AG04449 (cell line): ENCODE measurements around the gene MAN1A2.
"Not testable (repeated sequence)": the region's sequence is repeated elsewhere in the genome, so short reads cannot be mapped to it uniquely, and the experiment has no call there.

Experiments
- CTCF ChIA-PET: fragments of 350-600 bp; formaldehyde crosslinking; extraction: SDS; loops from one replicate; lab custom pipeline; 2021; ENCODE audit warnings: antibody characterized with exemption; lab: Yijun Ruan, JAX
- POLR2A ChIA-PET: fragments of 400-600, 350-600 bp; formaldehyde crosslinking; extraction: SDS; loops from one replicate; lab custom pipeline; 2020; ENCODE audit warnings: antibody characterized with exemption, inconsistent platforms; lab: Yijun Ruan, JAX
- DNase-seq: peaks from one replicate; pipeline ENCODE4 v3.0.0-alpha.2; 2010; ENCODE audit warnings: low read depth, low spot score
- H3K4me3 ChIP-seq: 2 replicates; pipeline ENCODE4 v1.5.1; 2011; ENCODE audit warnings: low read depth, mild to moderate bottlenecking, control low read depth, low read length
- TF ChIP-seq, protein P1 (sequence below): IDR thresholded peaks from one replicate; pipeline ENCODE4 v1.5.1; 2011; ENCODE audit warnings: mild to moderate bottlenecking, moderate library complexity, low read length, control low read depth, inconsistent platforms; ENCODE audit not compliant: insufficient read depth; ENCODE audit errors: missing control alignments

Gene MAN1A2

DNA sequence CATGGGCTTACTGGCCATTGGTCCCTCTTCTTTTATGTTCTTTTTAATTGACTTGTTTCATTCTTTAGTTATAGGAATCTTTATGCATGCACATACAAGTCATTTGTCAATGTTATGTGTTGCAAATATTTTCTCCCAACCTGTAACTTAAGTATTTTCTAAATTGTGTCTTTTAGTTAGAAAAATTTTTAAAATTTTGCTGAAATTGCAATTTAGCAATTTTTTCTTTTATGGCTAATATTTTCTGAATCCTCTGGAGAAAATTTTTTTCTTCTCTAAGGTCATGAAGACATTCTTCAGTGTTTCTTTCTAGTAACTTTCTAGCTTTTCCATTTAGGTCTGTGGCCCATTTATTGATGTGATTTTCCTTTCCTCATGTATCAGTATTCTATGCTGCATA, 189.7 kb downstream of the MAN1A2 start:
- H3K4me3 ChIP-seq: no peak overlapping the region
- ChIA-PET CTCF (interaction anchor here (0.9 to 1.6 kb wide), 4 partner anchors 22 to 339 kb away, joined by 3 to 7 read pairs (median 4); no protein-coding TSS in a partner anchor), POLR2A (no interaction called here)
- TF ChIP-seq, protein P1, sequence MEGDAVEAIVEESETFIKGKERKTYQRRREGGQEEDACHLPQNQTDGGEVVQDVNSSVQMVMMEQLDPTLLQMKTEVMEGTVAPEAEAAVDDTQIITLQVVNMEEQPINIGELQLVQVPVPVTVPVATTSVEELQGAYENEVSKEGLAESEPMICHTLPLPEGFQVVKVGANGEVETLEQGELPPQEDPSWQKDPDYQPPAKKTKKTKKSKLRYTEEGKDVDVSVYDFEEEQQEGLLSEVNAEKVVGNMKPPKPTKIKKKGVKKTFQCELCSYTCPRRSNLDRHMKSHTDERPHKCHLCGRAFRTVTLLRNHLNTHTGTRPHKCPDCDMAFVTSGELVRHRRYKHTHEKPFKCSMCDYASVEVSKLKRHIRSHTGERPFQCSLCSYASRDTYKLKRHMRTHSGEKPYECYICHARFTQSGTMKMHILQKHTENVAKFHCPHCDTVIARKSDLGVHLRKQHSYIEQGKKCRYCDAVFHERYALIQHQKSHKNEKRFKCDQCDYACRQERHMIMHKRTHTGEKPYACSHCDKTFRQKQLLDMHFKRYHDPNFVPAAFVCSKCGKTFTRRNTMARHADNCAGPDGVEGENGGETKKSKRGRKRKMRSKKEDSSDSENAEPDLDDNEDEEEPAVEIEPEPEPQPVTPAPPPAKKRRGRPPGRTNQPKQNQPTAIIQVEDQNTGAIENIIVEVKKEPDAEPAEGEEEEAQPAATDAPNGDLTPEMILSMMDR: no peak
- no peak for DNase-seq

DNA sequence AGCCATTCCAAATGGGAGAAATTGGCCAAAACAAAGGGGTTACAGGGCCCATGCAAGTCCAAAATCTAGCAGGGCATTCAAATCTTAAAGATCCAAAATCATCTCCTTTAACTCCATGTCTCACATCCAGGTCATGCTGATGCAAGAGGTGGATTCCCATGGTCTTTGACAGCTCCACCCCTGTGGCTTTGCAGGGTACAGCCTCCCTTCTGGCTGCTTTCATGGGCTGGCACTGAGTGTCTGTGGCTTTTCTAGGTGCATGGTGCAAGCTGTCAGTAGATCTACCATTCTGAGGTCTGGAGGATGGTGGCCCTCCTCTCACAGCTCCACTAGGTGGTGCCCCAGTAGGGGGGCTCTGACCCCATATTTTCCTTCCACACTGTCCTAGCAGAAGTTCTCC, 191.2 kb downstream of the MAN1A2 start:
- H3K4me3 ChIP-seq, POLR2A ChIA-PET, DNase-seq: not testable (repeated sequence)
- CTCF ChIA-PET: interaction anchor here (1.0 kb wide), 1 partner anchor 17 kb away, joined by 3 read pairs; no protein-coding TSS in a partner anchor

DNA sequence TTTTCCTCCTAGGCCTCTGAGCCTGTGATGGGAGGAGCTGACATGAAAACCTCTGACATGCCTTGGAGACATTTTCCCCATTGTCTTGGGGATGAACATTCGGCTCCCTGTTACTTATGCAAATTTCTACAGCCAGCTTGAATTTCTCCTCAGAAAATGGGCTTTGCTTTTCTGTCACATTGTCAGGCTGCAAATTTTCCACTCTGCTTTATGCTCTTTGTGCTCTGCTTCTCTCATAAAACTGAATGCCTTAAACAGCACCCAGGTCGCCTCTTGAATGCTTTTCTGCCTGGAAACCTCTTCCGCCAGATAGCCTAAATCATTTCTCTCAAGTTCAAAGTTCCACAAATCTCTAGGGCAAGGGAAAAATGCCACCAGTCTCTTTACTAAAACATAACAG, 191.9 kb downstream of the MAN1A2 start:
- no peak overlapping the region for H3K4me3 ChIP-seq
- CTCF ChIA-PET: interaction anchor here (1.0 kb wide), 1 partner anchor 16 kb away, joined by 3 read pairs; no protein-coding TSS in a partner anchor
- no peak for DNase-seq
- POLR2A ChIA-PET: no interaction called here
- TF ChIP-seq, protein P1: no peak

DNA sequence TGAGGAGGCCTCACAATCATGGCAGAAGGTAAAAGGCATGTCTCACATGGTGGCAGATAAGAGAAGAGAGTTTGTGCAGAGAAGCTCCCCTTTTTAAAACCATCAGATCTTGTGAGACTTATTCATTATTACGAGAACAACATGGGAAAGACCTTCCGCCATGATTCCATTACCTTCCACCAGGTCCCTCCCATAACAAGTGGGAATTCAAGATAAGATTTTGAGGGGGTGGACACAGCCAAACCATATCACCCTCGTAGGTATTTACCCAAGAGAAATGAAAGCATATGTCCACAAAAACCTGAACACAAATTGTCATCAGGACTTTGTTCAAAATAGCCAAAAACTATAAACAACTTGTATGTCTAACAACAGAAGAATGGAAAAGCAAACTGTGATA, 192.7 kb downstream of the MAN1A2 start:
- ChIA-PET CTCF (interaction anchor here (1.1 kb wide), 1 partner anchor 25 kb away, joined by 4 read pairs; no protein-coding TSS in a partner anchor), POLR2A (no interaction called here)
- TF ChIP-seq, protein P1: no peak
- H3K4me3 ChIP-seq: no peak overlapping the region
- DNase-seq: no peak

DNA sequence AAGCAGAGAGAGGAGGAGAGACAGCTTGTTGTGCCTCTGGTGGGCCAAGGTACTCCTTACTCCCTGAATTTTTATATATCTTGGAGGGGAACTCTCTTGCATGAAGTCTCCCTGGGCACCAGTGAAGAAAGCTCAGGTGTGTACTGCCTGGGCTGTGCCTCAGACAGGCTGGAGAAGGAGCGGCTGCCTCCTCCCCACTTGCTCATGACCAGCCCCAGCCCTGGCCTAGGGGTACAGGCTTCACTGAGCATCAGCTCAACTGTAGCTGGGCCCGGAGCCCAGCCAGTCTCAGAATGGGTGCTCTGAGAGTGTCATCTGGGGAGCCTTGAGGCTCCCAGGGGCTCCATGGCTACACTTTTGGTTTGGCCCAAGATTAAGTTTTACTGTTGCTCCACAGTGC, 193.8 kb downstream of the MAN1A2 start:
- H3K4me3 ChIP-seq: no peak overlapping the region
- TF ChIP-seq, protein P1: no peak
- CTCF ChIA-PET: interaction anchor here (1.8 kb wide), 1 partner anchor 25 kb away, joined by 6 read pairs; no protein-coding TSS in a partner anchor
- DNase-seq: no peak
- POLR2A ChIA-PET: no interaction called here

DNA sequence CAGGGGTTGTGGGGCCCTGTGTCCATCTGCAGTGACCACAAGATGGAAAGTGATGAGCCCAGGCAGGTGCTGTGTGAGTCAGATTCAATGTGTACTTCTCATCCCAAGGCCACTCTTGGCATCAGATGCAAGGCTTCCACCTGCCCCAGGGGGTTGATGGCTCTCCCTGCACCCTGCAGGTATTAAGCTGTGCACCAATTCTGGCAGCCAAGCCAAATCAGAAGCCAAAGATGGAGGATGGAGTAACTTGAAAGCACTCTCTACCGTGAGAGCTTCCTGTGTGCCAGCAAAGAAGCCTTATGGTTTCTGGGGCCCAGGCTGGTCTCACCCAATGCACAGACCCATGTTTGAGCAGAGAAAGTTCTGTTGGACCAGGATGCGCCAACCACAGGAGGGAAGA, 194.3 kb downstream of the MAN1A2 start:
- CTCF ChIA-PET: interaction anchor here (1.4 to 1.8 kb wide), 2 partner anchors 26 to 197 kb away, joined by 5 to 6 read pairs; no protein-coding TSS in a partner anchor

More for the DNA sequence above, 194.3 kb downstream of the MAN1A2 start:
- no peak overlapping the region for H3K4me3 ChIP-seq
- POLR2A ChIA-PET: no interaction called here
- TF ChIP-seq, protein P1: no peak
- no peak for DNase-seq
